ENCODE measurements around the gene PARK7.

Gene PARK7

GRCh38 chr1:8011923-8012858, 50.7 kb downstream of the PARK7 start:
- Histone ChIP-seq H3K9me3 (ENCODE audit: control extremely low read depth in 1 of 5, control insufficient read depth in 4 of 5, insufficient read depth in 2 of 5, low read depth in 1 of 5, low read length in 4 of 5) (no peaks in the 10 kb centered on the region), H3K27ac (ENCODE audit: insufficient read depth in 1 of 2, low read depth in 1 of 2, low read length in 2 of 2, poor library complexity in 1 of 2, severe bottlenecking in 2 of 2) (no peak overlapping the region), H3K4me1 (ENCODE audit: control extremely low read depth in 1 of 4, control insufficient read depth in 4 of 4, insufficient read depth in 4 of 4, low read length in 3 of 4) (no peaks in the 10 kb centered on the region), H3K27me3 (replicated peaks in 2 of 5; ENCODE audit: control insufficient read depth in 4 of 5, insufficient read depth in 5 of 5, low read length in 4 of 5) (peaks cover 0 to 13% (median 8%) of the 10 kb centered on the region in 5 experiments), H3K36me3 (ENCODE audit: control insufficient read depth in 4 of 4, insufficient read depth in 4 of 4, low read length in 3 of 4) (no peaks in the 10 kb centered on the region), H3K4me3 (ENCODE audit: control insufficient read depth in 1 of 7, extremely low read depth in 1 of 7, insufficient read depth in 4 of 7, low read depth in 2 of 7, low read length in 6 of 7) (no peak overlapping the region)
- CTCF ChIA-PET: interaction anchor here (1.0 to 10.4 kb wide), 9 partner anchors 10 to 338 kb away, joined by 3 to 108 read pairs (median 3); no protein-coding TSS in a partner anchor
- 96% methylated on average over 5 of the region's 7 CpGs for WGBS (ENCODE audit: insufficient coverage)
- DNase-seq: no peak
- POLR2A ChIA-PET: no interaction called here

- Histone ChIP-seq H3K4me1 (ENCODE audit: control extremely low read depth in 1 of 4, control insufficient read depth in 4 of 4, insufficient read depth in 4 of 4, low read length in 3 of 4) (no peaks in the 10 kb centered on the region), H3K9me3 (ENCODE audit: control extremely low read depth in 1 of 5, control insufficient read depth in 4 of 5, insufficient read depth in 2 of 5, low read depth in 1 of 5, low read length in 4 of 5) (no peaks in the 10 kb centered on the region), H3K4me3 (ENCODE audit: control insufficient read depth in 1 of 7, extremely low read depth in 1 of 7, insufficient read depth in 4 of 7, low read depth in 2 of 7, low read length in 6 of 7) (no peak overlapping the region), H3K36me3 (ENCODE audit: control insufficient read depth in 4 of 4, insufficient read depth in 4 of 4, low read length in 3 of 4) (no peaks in the 10 kb centered on the region), H3K27me3 (replicated peaks in 2 of 5; ENCODE audit: control insufficient read depth in 4 of 5, insufficient read depth in 5 of 5, low read length in 4 of 5) (peaks cover 6 to 18% (median 8%) of the 10 kb centered on the region in 5 experiments), H3K27ac (ENCODE audit: insufficient read depth in 1 of 2, low read depth in 1 of 2, low read length in 2 of 2, poor library complexity in 1 of 2, severe bottlenecking in 2 of 2) (no peak overlapping the region)
- 100% methylated on average over 1 of the region's 4 CpGs for WGBS (ENCODE audit: insufficient coverage)
- POLR2A ChIA-PET: no interaction called here
- CTCF ChIA-PET: interaction anchor here (1.0 to 10.4 kb wide), 7 partner anchors 9 to 337 kb away, joined by 3 to 108 read pairs (median 3); no protein-coding TSS in a partner anchor
- DNase-seq: no peak
Observed at GRCh38 chr1:8012955-8013354, 51.4 kb downstream of the PARK7 start.

GRCh38 chr1:8013399-8013798, 51.9 kb downstream of the PARK7 start:
- no peaks in the 10 kb centered on the region for H3K36me3 ChIP-seq (ENCODE audit: control insufficient read depth in 4 of 4, insufficient read depth in 4 of 4, low read length in 3 of 4)
- no peaks in the 10 kb centered on the region for H3K9me3 ChIP-seq (ENCODE audit: control extremely low read depth in 1 of 5, control insufficient read depth in 4 of 5, insufficient read depth in 2 of 5, low read depth in 1 of 5, low read length in 4 of 5)
- DNase-seq: no peak
- WGBS (ENCODE audit: insufficient coverage): 99% methylated on average over 6 of the region's 11 CpGs
- peaks cover 8 to 18% (median 8%) of the 10 kb centered on the region in 5 experiments for H3K27me3 ChIP-seq (replicated peaks in 2 of 5; ENCODE audit: control insufficient read depth in 4 of 5, insufficient read depth in 5 of 5, low read length in 4 of 5)
- H3K4me1 ChIP-seq (ENCODE audit: control extremely low read depth in 1 of 4, control insufficient read depth in 4 of 4, insufficient read depth in 4 of 4, low read length in 3 of 4): no peaks in the 10 kb centered on the region
- ChIA-PET CTCF (interaction anchor here (0.8 to 10.4 kb wide), 6 partner anchors 9 to 336 kb away, joined by 3 to 108 read pairs (median 3); no protein-coding TSS in a partner anchor), POLR2A (no interaction called here)
- no peak overlapping the region for H3K27ac ChIP-seq (ENCODE audit: insufficient read depth in 1 of 2, low read depth in 1 of 2, low read length in 2 of 2, poor library complexity in 1 of 2, severe bottlenecking in 2 of 2)
- H3K4me3 ChIP-seq (ENCODE audit: control insufficient read depth in 1 of 7, extremely low read depth in 1 of 7, insufficient read depth in 4 of 7, low read depth in 2 of 7, low read length in 6 of 7): no peak overlapping the region

GRCh38 chr1:8013800-8014199, 52.3 kb downstream of the PARK7 start:
- no peak for DNase-seq
- H3K9me3 ChIP-seq (ENCODE audit: control extremely low read depth in 1 of 5, control insufficient read depth in 4 of 5, insufficient read depth in 2 of 5, low read depth in 1 of 5, low read length in 4 of 5): no peaks in the 10 kb centered on the region
- no peaks in the 10 kb centered on the region for H3K36me3 ChIP-seq (ENCODE audit: control insufficient read depth in 4 of 4, insufficient read depth in 4 of 4, low read length in 3 of 4)
- peaks cover 8 to 18% (median 10%) of the 10 kb centered on the region in 5 experiments for H3K27me3 ChIP-seq (replicated peaks in 2 of 5; ENCODE audit: control insufficient read depth in 4 of 5, insufficient read depth in 5 of 5, low read length in 4 of 5)
- no peak overlapping the region for H3K4me3 ChIP-seq (ENCODE audit: control insufficient read depth in 1 of 7, extremely low read depth in 1 of 7, insufficient read depth in 4 of 7, low read depth in 2 of 7, low read length in 6 of 7)
- ChIA-PET POLR2A (no interaction called here), CTCF (interaction anchor here (0.8 to 10.4 kb wide), 9 partner anchors 10 to 336 kb away, joined by 3 to 108 read pairs (median 8); partner anchors contain the start of gene SLC45A1)
- no peak overlapping the region for H3K27ac ChIP-seq (ENCODE audit: insufficient read depth in 1 of 2, low read depth in 1 of 2, low read length in 2 of 2, poor library complexity in 1 of 2, severe bottlenecking in 2 of 2)
- no peaks in the 10 kb centered on the region for H3K4me1 ChIP-seq (ENCODE audit: control extremely low read depth in 1 of 4, control insufficient read depth in 4 of 4, insufficient read depth in 4 of 4, low read length in 3 of 4)
- WGBS (ENCODE audit: insufficient coverage): 93% methylated on average over 2 of the region's 6 CpGs

GRCh38 chr1:8014381-8014988, 53.0 kb downstream of the PARK7 start:
- Histone ChIP-seq H3K36me3 (ENCODE audit: control insufficient read depth in 4 of 4, insufficient read depth in 4 of 4, low read length in 3 of 4) (no peaks in the 10 kb centered on the region), H3K27ac (ENCODE audit: insufficient read depth in 1 of 2, low read depth in 1 of 2, low read length in 2 of 2, poor library complexity in 1 of 2, severe bottlenecking in 2 of 2) (no peak overlapping the region), H3K27me3 (replicated peaks in 2 of 5; ENCODE audit: control insufficient read depth in 4 of 5, insufficient read depth in 5 of 5, low read length in 4 of 5) (peaks cover 8 to 18% (median 11%) of the 10 kb centered on the region in 5 experiments), H3K4me1 (ENCODE audit: control extremely low read depth in 1 of 4, control insufficient read depth in 4 of 4, insufficient read depth in 4 of 4, low read length in 3 of 4) (no peaks in the 10 kb centered on the region), H3K4me3 (ENCODE audit: control insufficient read depth in 1 of 7, extremely low read depth in 1 of 7, insufficient read depth in 4 of 7, low read depth in 2 of 7, low read length in 6 of 7) (no peak overlapping the region), H3K9me3 (ENCODE audit: control extremely low read depth in 1 of 5, control insufficient read depth in 4 of 5, insufficient read depth in 2 of 5, low read depth in 1 of 5, low read length in 4 of 5) (no peaks in the 10 kb centered on the region)
- 100% methylated on average over 2 of the region's 10 CpGs for WGBS (ENCODE audit: insufficient coverage)
- no peak for DNase-seq
- CTCF ChIA-PET: interaction anchor here (0.8 to 10.4 kb wide), 16 partner anchors 9 to 353 kb away, joined by 3 to 108 read pairs (median 6); partner anchors contain the start of gene SLC45A1
- POLR2A ChIA-PET: no interaction called here

GRCh38 chr1:8015036-8015808, 53.7 kb downstream of the PARK7 start:
- peak; percentile 65 to 82 (median 77) for DNase-seq
- Histone ChIP-seq H3K4me3 (ENCODE audit: control insufficient read depth in 1 of 7, extremely low read depth in 1 of 7, insufficient read depth in 4 of 7, low read depth in 2 of 7, low read length in 6 of 7) (no peak overlapping the region), H3K9me3 (ENCODE audit: control extremely low read depth in 1 of 5, control insufficient read depth in 4 of 5, insufficient read depth in 2 of 5, low read depth in 1 of 5, low read length in 4 of 5) (no peaks in the 10 kb centered on the region), H3K36me3 (ENCODE audit: control insufficient read depth in 4 of 4, insufficient read depth in 4 of 4, low read length in 3 of 4) (no peaks in the 10 kb centered on the region), H3K27me3 (replicated peaks in 2 of 5; ENCODE audit: control insufficient read depth in 4 of 5, insufficient read depth in 5 of 5, low read length in 4 of 5) (peaks cover 8 to 18% (median 11%) of the 10 kb centered on the region in 5 experiments), H3K27ac (ENCODE audit: insufficient read depth in 1 of 2, low read depth in 1 of 2, low read length in 2 of 2, poor library complexity in 1 of 2, severe bottlenecking in 2 of 2) (no peak overlapping the region), H3K4me1 (ENCODE audit: control extremely low read depth in 1 of 4, control insufficient read depth in 4 of 4, insufficient read depth in 4 of 4, low read length in 3 of 4) (no peaks in the 10 kb centered on the region)
- POLR2A ChIA-PET: no interaction called here
- WGBS (ENCODE audit: insufficient coverage): 30% methylated on average over 6 of the region's 8 CpGs
- CTCF ChIA-PET: interaction anchor here (0.7 to 10.4 kb wide), 23 partner anchors 9 to 382 kb away, joined by 3 to 108 read pairs (median 4); partner anchors contain the start of gene SLC45A1
